HepG2 (cell line): ENCODE results near the gene CGREF1. TPM values are rescaled to one million over a fixed set of nuclear protein-coding genes. Genes with fewer than 3 reads are reported as not detected.
"Not testable (repeated sequence)": the region's sequence is repeated elsewhere in the genome, so short reads cannot be mapped to it uniquely, and the experiment has no call there.

Experiments
- ATAC-seq: fragments of 200-7000 bp; cut with Tn5 transposase; 3 replicates; pipeline ENCODE4 v1.9.1; 2020; ENCODE audit warnings: mild to moderate bottlenecking, moderate library complexity
- BruUV-seq: library from RNA; stranded (reverse); fragments of 400-500 nt; replicated peaks from 2 replicates; lab custom pipeline; 2021; lab: Mats Ljungman, UMichigan
- CTCF ChIA-PET: fragments of 300-600 bp; formaldehyde crosslinking; extraction: SDS; loops from one replicate; lab custom pipeline; 2021; ENCODE audit warnings: low total read pairs, inconsistent platforms, low intra/inter-chr PET ratio; lab: Yijun Ruan, JAX
- POLR2A ChIA-PET: fragments of 350-600 bp; sonication (Branson Sonifier 250); formaldehyde crosslinking; loops from one replicate; lab custom pipeline; 2020; ENCODE audit warnings: antibody characterized with exemption, inconsistent platforms; lab: Yijun Ruan, JAX
- DNase-seq: peaks from one replicate; pipeline ENCODE4 v3.0.0-alpha.2; 2015; ENCODE audit warnings: low spot score
- FAIRE-seq: peaks from 3 replicates; lab custom pipeline; 2011; peaks lifted over from hg19 to GRCh38; lab: Jason Lieb, UNC
- H2AFZ ChIP-seq: one replicate; pipeline ENCODE4 v1.6.1; 2011; ENCODE audit warnings: low read length, inconsistent platforms
- H3K27ac ChIP-seq: fragments of 300-600 bp; 3 replicates; pipeline ENCODE4 v1.8.0; 2011; ENCODE audit warnings: mixed run types, mild to moderate bottlenecking, mixed read lengths, low read length, inconsistent platforms; ENCODE audit not compliant: insufficient read depth; ENCODE audit errors: extremely low read length
- H3K27me3 ChIP-seq, 2 experiments: fragments of 200-600 bp in 1 of 2; 2 replicates in 1 of 2; 3 replicates in 1 of 2; pipeline versions ENCODE4 v1.6.0 to v1.8.0; 2011; ENCODE audit warnings: low read length in 2 of 2, mild to moderate bottlenecking in 2 of 2, moderate library complexity in 2 of 2, inconsistent platforms in 1 of 2; ENCODE audit not compliant: insufficient read depth in 2 of 2, control insufficient read depth in 1 of 2
- H3K36me3 ChIP-seq, 2 experiments: fragments of 200-600 bp in 1 of 2; replicated peaks in 1 of 2; 2 replicates in 1 of 2; 3 replicates in 1 of 2; pipeline versions ENCODE4 v1.5.1 to v1.8.0; 2011; ENCODE audit warnings: low read length in 2 of 2, inconsistent platforms in 1 of 2; ENCODE audit not compliant: insufficient read depth in 2 of 2, control insufficient read depth in 1 of 2
- H3K4me1 ChIP-seq: 2 replicates; pipeline ENCODE4 v1.5.1; 2012; ENCODE audit warnings: low read length, inconsistent platforms; ENCODE audit not compliant: insufficient read depth
- H3K4me2 ChIP-seq: 2 replicates; pipeline ENCODE4 v1.6.0; 2011; ENCODE audit warnings: low read depth, low read length, inconsistent platforms
- H3K4me3 ChIP-seq, 3 experiments: fragments of 200-600 bp in 1 of 3; sonication (generic), shearing (Covaris generic) in 1 of 3; replicated peaks in 1 of 3; 2 replicates each; pipeline ENCODE4 v1.5.1; 2011 to 2016; ENCODE audit warnings: low read length in 3 of 3, inconsistent platforms in 2 of 3, low read depth in 2 of 3, mild to moderate bottlenecking in 2 of 3, control low read depth in 1 of 3, mixed read lengths in 1 of 3; ENCODE audit not compliant: insufficient read depth in 1 of 3
- H3K79me2 ChIP-seq: one replicate; pipeline ENCODE4 v1.6.1; 2011; ENCODE audit warnings: low read length, inconsistent platforms; ENCODE audit not compliant: insufficient read depth
- H3K9ac ChIP-seq: 2 replicates; pipeline ENCODE4 v1.6.0; 2011; ENCODE audit warnings: mild to moderate bottlenecking, low read depth, low read length, inconsistent platforms; ENCODE audit not compliant: insufficient read depth
- H3K9me3 ChIP-seq: 2 replicates; pipeline ENCODE4 v1.5.1; 2012; ENCODE audit warnings: mild to moderate bottlenecking, low read length
- H4K20me1 ChIP-seq: 2 replicates; pipeline ENCODE4 v1.6.0; 2011; ENCODE audit warnings: inconsistent platforms, mild to moderate bottlenecking, low read length, moderate library complexity; ENCODE audit not compliant: insufficient read depth
- CEBPG ChIP-seq: IDR thresholded peaks from 2 replicates; pipeline ENCODE4 v1.6.1; 2016
- FOXC1 ChIP-seq: sonication (generic); formaldehyde crosslinking; IDR thresholded peaks from 2 replicates; pipeline ENCODE4 v1.8.0; 2022; ENCODE audit warnings: mild to moderate bottlenecking, missing genetic modification reagents, borderline replicate concordance
- NFYB ChIP-seq: sonication (generic); formaldehyde crosslinking; IDR thresholded peaks from 2 replicates; pipeline ENCODE4 v1.4.0; 2020; ENCODE audit warnings: missing genetic modification reagents
- NFYC ChIP-seq: IDR thresholded peaks from 2 replicates; pipeline ENCODE4 v1.6.1; 2016; ENCODE audit warnings: missing genetic modification reagents, missing compliant biosample characterization
- PITX1 ChIP-seq: sonication (generic); formaldehyde crosslinking; IDR thresholded peaks from 2 replicates; pipeline ENCODE4 v1.5.1; 2020; ENCODE audit warnings: mild to moderate bottlenecking, missing genetic modification reagents
- SMYD3 ChIP-seq: sonication (generic); formaldehyde crosslinking; IDR thresholded peaks from 2 replicates; pipeline ENCODE4 v1.8.1; 2023; ENCODE audit warnings: mild to moderate bottlenecking, missing genetic modification reagents
- WGBS: methylation state at CpG from one replicate; pipeline ENCODE4 v1.1.6; 2017; ENCODE audit warnings: low lambda C conversion rate; 5-methylcytosine and 5-hydroxymethylcytosine counted together
- in situ Hi-C: cut with HindIII; loops from 2 replicates; pipeline ENCODE4 v1.10.0; 2017; ENCODE audit warnings: low pct_unique_long_range_greater_than_20kb; ENCODE audit not compliant: extremely low pct_ligation_motif_present
- intact Hi-C: fragments of 100-400 bp; cut with micrococcal nuclease; formaldehyde crosslinking; loops from one replicate; pipeline ENCODE4 v1.10.0; 2022; ENCODE audit not compliant: unreplicated experiment
- polyA plus RNA-seq, 8 experiments: library from polyadenylated mRNA; depleted of rRNA in 3 of 8; stranded (reverse) in 7 of 8; unstranded in 1 of 8; fragments of >200 nt; fragmentation: Illumina TruSeq in 4 of 8; extraction: Trizol in 4 of 8; gene quantifications; 2 replicates each; pipeline versions ENCODE4 v1.2.1 to v1.2.3, GENCODE V29; 2011 to 2016; ENCODE audit warnings: low read depth in 4 of 8, missing spikeins in 1 of 8, mixed read lengths in 1 of 8; ENCODE audit not compliant: insufficient read depth in 1 of 8
- total RNA-seq, 5 experiments: library from RNA; depleted of rRNA; stranded (reverse); fragments of >200 nt; fragmentation: Illumina TruSeq; extraction: Trizol; gene quantifications; 2 replicates each; pipeline ENCODE4 v1.2.3, GENCODE V29; 2016; ENCODE audit warnings: low read depth in 1 of 5
- TF ChIP-seq, protein P1 (sequence below): sonication (generic); formaldehyde crosslinking; IDR thresholded peaks from 2 replicates; pipeline ENCODE4 v1.5.0; 2020; ENCODE audit warnings: mild to moderate bottlenecking, missing genetic modification reagents

Gene CGREF1
- total and polyA plus RNA-seq, 2 of the 13 experiments (the other 11 are each of a cell fraction or from before 2014, with no cell fraction given): 13.9 to 23.4 TPM

DNA sequence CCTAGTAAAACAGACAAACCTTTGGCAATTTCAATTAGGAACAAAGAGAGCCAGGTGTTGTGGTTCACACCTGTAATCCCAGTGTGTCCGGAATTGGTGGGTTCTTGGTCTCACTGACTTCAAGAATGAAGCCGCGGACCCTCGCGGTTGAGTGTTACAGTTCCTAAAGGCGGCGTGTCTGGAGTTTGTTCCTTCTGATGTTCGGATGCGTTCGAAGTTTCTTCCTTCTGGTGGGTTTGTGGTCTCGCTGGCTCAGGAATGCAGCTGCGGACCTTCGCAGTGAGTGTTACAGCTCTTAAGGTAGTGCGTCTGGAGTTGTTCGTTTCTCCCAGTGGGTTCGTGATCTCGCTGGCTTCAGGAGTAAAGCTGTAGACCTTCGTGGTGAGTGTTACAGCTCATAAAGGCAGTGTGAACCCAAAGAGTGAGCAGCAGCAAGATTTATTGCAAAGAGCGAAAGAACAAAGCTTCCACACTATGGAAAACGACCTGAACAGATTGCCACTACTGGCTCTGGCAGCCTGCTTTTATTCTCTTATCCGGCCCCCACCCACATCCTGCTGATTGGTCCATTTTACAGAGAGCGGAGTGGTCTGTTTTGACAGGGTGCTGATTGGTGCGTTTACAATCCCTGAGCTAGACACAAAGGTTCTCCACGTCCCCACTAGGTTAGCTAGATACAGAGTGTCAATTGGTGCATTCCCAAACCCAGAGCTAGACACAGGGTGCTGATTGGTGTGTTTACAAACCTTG lies 8.2 kb downstream of the CGREF1 start:
- H4K20me1 ChIP-seq, in situ Hi-C loops, ATAC-seq, H3K9ac ChIP-seq, DNase-seq, H3K4me3 ChIP-seq, intact Hi-C loops, H3K4me2 ChIP-seq, BruUV-seq, FAIRE-seq, H3K36me3 ChIP-seq, H3K27ac ChIP-seq, H3K9me3 ChIP-seq, H3K79me2 ChIP-seq, H3K27me3 ChIP-seq, H2AFZ ChIP-seq, CTCF ChIA-PET: not testable (repeated sequence)
- peaks cover 13% of the 10 kb centered on the region; the same call in 1 of the 2 replicates for H3K4me1 ChIP-seq
- POLR2A ChIA-PET: interaction anchor here (1.1 to 1.5 kb wide), 3 partner anchors 15 to 23 kb away, joined by 3 read pairs; no protein-coding TSS in a partner anchor
- WGBS: 86% methylated on average over 24 of the region's 24 CpGs
- TF ChIP-seq NFYB (CRISPR knock-in tag): peak; percentile 65
- TF ChIP-seq NFYC (CRISPR knock-in tag): 0 out of 2 replicates have a peak, but pooled peaks have one; percentile 53
- TF ChIP-seq, all 625 proteins: peak for 2; not testable (repeated sequence) for 623

DNA sequence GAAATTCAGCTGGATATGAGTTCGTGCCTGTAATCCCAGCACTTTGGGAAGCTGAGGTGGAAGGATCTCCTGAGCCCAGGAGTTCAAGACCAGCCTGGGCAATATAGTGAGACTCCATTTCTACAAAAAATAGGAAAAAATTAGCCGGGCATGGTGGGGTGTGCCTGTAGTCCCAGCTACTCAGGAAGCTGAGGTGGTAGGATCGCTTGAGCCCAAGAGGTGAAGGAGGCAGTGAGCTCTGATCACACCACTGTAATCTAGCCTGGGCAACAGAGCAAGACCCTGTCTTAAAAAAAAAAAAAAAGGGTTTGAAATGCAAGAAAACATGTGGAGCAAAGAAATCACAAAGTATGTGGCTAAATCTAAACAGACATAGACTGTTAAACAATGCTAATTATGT lies 9.8 kb downstream of the CGREF1 start:
- no peaks in the 10 kb centered on the region for H3K4me1 ChIP-seq
- POLR2A ChIA-PET: no interaction called here
- CTCF ChIA-PET: no interaction called here

More for the DNA sequence above, 9.8 kb downstream of the CGREF1 start:
- no peaks in the 10 kb centered on the region for H4K20me1 ChIP-seq
- no peaks in the 10 kb centered on the region for H3K36me3 ChIP-seq
- intact Hi-C loops (no loop called here), in situ Hi-C loops (no loop called here)
- no peak overlapping the region for H3K9ac ChIP-seq
- no peak overlapping the region for H3K4me3 ChIP-seq
- H3K27me3 ChIP-seq: no peaks in the 10 kb centered on the region
- no peaks in the 10 kb centered on the region for H3K79me2 ChIP-seq
- ATAC-seq (no peak), FAIRE-seq (no peak), DNase-seq (no peak)
- H2AFZ ChIP-seq: no peak overlapping the region
- H3K9me3 ChIP-seq: no peaks in the 10 kb centered on the region
- no peak for TF ChIP-seq SMYD3
- no peak for TF ChIP-seq PITX1 (CRISPR knock-in tag)
- TF ChIP-seq CEBPG (CRISPR knock-in tag): no peak
- TF ChIP-seq, protein P1, sequence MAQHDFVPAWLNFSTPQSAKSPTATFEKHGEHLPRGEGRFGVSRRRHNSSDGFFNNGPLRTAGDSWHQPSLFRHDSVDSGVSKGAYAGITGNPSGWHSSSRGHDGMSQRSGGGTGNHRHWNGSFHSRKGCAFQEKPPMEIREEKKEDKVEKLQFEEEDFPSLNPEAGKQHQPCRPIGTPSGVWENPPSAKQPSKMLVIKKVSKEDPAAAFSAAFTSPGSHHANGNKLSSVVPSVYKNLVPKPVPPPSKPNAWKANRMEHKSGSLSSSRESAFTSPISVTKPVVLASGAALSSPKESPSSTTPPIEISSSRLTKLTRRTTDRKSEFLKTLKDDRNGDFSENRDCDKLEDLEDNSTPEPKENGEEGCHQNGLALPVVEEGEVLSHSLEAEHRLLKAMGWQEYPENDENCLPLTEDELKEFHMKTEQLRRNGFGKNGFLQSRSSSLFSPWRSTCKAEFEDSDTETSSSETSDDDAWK (CRISPR knock-in tag): no peak
- TF ChIP-seq FOXC1 (CRISPR knock-in tag): no peak
- no TSS peak for BruUV-seq
- WGBS: 87% methylated on average over 3 of the region's 3 CpGs
- H3K27ac ChIP-seq: no peak overlapping the region
- H3K4me2 ChIP-seq: no peak overlapping the region
